Measurements from ENCODE around the gene ZAR1L.
"Not testable (repeated sequence)": the region's sequence is repeated elsewhere in the genome, so short reads cannot be mapped to it uniquely, and the experiment has no call there.

The ZAR1L gene, protein sequence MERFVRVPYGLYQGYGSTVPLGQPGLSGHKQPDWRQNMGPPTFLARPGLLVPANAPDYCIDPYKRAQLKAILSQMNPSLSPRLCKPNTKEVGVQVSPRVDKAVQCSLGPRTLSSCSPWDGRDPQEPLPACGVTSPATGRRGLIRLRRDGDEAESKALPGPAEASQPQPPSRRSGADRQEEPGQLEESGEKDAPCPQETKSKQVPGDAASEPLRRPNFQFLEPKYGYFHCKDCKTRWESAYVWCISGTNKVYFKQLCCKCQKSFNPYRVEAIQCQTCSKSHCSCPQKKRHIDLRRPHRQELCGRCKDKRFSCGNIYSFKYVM

DNA sequence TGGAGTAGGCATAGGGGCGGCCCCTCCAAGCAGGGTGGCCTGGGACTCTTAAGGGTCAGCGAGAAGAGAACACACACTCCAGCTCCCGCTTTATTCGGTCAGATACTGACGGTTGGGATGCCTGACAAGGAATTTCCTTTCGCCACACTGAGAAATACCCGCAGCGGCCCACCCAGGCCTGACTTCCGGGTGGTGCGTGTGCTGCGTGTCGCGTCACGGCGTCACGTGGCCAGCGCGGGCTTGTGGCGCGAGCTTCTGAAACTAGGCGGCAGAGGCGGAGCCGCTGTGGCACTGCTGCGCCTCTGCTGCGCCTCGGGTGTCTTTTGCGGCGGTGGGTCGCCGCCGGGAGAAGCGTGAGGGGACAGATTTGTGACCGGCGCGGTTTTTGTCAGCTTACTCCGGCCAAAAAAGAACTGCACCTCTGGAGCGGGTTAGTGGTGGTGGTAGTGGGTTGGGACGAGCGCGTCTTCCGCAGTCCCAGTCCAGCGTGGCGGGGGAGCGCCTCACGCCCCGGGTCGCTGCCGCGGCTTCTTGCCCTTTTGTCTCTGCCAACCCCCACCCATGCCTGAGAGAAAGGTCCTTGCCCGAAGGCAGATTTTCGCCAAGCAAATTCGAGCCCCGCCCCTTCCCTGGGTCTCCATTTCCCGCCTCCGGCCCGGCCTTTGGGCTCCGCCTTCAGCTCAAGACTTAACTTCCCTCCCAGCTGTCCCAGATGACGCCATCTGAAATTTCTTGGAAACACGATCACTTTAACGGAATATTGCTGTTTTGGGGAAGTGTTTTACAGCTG lies at the start of gene ZAR1L, which contains the start of gene BRCA2:
ZAR1L (minus strand) TSS at position 126 of the 790 bp plus-strand sequence. CDS start 3,438 bp downstream, outside the sequence.
BRCA2 (plus strand) TSS at position 271 of the 790 bp plus-strand sequence. CDS start 953 bp downstream, outside the sequence.
- no peak for DNase-seq

DNA sequence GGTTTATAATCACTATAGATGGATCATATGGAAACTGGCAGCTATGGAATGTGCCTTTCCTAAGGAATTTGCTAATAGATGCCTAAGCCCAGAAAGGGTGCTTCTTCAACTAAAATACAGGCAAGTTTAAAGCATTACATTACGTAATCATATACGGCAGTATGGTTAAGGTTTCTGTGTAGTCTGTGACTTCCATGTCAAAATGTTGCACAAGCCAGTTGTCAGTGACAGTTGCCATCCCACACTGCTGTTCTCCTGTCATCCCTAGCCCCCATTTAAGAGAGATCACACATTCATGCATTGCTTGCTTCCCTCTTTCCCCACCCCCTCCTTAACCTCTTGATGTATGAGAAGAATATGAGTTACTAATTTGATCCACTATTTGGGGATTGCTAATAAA lies 47.4 kb upstream of the ZAR1L start:
- no peak for DNase-seq

DNA sequence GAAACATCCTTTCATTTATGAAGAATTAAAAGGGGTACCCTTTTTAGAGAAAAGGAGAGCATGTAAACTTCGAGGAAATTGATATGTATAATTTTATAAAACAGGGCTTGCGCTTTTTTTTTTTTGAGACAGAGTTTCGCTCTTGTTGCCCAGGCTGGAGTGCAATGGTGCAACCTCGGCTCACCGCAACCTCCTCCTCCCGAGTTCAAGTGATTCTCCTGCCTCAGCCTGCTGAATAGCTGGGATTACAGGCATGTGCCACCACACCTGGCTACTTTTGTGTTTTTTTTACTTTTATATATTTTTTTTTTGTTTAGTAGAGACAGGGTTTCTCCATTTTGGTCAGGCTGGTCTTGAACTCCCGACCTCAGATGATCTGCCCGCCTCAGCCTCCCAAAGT lies 40.8 kb upstream of the ZAR1L start:
- DNase-seq, result not testable (repeated sequence)

DNA sequence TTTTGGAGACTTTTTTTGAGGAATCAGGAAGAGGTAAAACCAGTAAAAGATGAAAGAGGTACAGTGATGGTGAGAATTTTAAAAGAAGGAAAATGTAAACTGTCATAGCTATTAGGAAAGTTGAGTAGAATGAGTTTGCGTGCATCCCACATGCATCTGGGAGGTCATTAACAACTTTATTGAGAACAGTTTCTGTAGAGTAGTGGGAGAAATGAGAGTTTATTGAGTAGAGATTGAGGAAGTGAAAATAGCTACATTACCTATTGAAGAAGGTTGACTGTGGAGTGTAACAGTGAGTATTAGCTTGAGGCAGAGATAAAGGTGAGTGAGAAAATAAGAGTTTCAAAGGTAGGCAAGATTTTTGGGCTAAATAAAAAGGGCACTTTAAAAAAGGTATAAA lies 38.9 kb upstream of the ZAR1L start:
- DNase-seq, result no peak

DNA sequence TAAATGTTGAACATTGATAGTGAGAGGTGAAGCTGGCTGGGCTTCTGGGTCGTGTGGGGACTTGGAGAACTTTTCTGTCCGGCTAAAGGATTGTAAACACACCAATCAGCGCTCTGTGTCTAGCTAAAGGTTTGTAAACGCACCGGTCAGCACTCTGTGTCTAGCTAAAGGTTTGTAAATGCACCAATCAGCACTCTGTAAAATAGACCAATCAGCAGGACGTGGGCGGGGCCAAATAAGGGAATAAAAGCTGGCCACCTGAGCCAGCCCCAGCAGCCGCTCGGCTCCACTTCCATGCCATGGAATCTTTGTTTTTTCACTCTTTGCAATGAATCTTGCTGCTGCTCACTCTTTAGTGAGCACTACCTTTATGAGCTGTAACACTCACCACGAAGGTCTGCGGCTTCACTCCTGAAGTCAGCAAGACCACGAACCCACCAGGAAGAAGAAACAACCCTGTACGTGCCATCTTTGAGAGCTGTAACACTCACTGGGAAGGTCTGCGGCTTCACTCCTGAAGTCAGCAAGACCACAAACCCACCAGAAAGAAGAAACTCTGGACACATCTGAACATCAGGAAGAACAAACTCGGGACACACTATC lies 35.8 kb upstream of the ZAR1L start:
- not testable (repeated sequence) for DNase-seq

DNA sequence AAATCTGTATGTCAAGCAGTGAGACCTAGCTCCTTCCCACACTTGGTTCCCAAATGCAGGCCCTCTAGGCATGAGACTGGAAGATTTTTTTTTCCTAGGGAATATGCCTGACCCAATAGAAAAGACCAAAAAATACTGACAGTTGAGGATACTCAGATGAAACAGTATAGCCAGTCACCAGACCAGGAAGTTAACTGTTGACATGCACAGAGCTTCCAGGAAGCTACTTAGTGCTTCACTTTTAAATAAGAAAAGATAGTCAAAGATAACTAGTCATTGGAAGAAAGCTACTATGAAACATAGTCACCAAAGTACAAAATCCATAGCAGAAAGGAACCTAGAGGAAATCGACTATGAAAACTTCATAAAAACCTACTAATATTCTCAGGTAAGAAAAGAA lies 32.5 kb upstream of the ZAR1L start:
- DNase-seq, result no peak

DNA sequence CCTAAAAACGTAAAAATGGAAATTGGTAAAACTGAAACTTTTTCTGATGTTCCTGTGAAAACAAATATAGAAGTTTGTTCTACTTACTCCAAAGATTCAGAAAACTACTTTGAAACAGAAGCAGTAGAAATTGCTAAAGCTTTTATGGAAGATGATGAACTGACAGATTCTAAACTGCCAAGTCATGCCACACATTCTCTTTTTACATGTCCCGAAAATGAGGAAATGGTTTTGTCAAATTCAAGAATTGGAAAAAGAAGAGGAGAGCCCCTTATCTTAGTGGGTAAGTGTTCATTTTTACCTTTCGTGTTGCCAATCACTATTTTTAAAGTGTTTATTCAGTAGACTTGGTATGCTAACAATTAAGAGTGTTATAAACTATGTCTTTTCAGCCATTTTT lies 25.8 kb upstream of the ZAR1L start:
- DNase-seq, result no peak

DNA sequence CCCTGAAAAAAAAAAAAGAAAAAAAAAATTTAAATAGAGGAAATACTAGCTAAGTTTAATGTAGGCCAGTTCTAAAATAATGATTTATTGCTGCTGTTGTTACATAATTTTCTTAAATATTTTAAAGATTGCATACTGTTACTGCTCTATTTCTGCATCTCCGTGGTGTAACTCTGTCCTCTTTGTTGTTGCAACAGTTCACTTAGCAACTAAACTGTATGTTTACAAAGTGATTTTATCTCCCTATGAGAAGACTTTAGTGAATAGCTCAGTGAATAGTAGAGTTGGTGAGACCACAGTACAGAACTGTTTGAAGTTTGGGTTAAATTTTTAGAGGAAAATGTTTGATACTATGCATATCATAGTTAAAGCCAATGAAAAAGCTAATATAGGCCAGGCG lies 19.5 kb upstream of the ZAR1L start:
- no peak for DNase-seq

DNA sequence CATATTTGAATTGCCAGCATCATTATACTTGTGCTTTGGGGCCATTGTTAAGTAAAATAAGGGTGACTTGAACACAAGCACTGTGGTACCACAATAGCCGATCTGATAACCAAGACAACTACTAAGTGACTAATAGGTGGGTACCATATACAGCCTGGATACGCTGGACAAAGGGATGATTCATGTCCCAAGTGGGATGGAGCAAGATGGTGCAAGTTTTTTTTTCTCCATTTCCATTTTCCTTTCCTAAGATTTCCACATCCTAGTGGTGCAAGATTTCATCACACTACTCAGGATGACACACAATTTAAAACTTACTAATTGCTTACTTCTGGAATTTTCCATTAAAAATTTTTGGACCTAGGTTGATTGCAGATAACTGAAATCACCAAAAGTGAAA lies 15.3 kb upstream of the ZAR1L start:
- DNase-seq, result no peak

DNA sequence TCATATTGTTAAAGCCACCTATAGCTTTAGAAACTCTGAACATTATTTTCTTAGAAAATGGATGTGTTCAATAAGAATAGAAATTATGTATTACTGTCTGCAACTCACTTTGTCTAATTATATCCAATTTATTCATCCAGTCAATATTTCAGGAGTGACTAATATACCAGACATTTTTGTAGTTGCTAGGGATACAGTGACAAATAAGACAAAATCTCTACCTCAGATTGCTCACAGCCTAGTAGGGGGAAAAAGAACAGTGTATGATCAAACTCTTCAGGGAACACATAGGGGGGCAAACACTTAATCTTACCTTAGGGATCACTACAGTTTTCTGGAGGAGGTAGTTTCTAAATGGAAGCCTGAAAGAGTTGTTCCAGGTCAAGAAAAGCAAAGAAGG lies 8.7 kb upstream of the ZAR1L start:
- no peak for DNase-seq

DNA sequence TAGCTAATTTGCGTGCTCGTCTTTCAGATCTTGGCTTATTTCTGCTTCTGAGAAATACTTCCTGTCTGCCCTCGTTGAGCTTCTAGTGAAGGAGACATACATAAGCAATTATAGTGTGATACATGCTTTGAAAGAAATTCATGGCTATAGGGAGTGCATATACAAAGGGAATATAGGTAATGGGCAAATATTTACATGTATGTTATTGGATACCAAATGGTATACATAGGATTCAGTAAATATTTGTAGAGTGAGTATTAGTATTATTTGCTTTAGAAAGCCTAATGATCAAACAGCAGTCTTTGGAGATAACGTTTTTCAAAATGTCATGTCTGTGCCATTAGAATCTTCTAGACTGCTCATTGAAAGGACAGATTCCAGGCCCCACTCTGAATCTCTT lies 5.4 kb upstream of the ZAR1L start:
- DNase-seq, result no peak

DNA sequence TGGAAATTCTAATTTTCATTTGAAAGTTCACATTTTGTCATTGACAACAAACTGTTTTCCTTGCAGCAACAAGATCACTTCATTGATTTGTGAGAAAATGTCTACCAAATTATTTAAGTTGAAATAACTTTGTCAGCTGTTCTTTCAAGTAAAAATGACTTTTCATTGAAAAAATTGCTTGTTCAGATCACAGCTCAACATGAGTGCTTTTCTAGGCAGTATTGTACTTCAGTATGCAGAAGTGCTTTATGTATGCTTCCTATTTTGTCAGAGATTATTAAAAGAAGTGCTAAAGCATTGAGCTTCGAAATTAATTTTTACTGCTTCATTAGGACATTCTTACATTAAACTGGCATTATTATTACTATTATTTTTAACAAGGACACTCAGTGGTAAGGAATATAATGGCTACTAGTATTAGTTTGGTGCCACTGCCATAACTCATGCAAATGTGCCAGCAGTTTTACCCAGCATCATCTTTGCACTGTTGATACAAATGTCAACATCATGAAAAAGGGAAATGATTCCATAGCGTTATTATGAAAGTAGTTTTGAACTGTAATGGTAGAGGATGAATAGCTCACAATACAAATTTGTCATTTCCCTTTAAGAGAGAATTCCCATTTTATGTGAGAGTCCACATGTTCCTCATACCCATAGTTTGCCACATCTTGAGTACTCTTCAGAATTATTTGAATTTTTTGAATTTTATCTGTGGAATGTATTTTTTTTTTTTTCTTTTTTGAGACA lies 2.7 kb upstream of the ZAR1L start:
- no peak for DNase-seq

DNA sequence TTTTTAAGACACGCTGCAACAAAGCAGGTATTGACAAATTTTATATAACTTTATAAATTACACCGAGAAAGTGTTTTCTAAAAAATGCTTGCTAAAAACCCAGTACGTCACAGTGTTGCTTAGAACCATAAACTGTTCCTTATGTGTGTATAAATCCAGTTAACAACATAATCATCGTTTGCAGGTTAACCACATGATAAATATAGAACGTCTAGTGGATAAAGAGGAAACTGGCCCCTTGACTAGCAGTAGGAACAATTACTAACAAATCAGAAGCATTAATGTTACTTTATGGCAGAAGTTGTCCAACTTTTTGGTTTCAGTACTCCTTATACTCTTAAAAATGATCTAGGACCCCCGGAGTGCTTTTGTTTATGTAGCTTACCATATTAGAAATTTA lies 1.3 kb upstream of the ZAR1L start:
- DNase-seq, result no peak

DNA sequence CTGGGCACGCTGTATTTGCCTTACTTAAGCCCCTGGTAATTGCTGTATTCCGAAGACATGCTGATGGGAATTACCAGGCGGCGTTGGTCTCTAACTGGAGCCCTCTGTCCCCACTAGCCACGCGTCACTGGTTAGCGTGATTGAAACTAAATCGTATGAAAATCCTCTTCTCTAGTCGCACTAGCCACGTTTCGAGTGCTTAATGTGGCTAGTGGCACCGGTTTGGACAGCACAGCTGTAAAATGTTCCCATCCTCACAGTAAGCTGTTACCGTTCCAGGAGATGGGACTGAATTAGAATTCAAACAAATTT lies 821 bp upstream of the ZAR1L start:
- no peak for DNase-seq

DNA sequence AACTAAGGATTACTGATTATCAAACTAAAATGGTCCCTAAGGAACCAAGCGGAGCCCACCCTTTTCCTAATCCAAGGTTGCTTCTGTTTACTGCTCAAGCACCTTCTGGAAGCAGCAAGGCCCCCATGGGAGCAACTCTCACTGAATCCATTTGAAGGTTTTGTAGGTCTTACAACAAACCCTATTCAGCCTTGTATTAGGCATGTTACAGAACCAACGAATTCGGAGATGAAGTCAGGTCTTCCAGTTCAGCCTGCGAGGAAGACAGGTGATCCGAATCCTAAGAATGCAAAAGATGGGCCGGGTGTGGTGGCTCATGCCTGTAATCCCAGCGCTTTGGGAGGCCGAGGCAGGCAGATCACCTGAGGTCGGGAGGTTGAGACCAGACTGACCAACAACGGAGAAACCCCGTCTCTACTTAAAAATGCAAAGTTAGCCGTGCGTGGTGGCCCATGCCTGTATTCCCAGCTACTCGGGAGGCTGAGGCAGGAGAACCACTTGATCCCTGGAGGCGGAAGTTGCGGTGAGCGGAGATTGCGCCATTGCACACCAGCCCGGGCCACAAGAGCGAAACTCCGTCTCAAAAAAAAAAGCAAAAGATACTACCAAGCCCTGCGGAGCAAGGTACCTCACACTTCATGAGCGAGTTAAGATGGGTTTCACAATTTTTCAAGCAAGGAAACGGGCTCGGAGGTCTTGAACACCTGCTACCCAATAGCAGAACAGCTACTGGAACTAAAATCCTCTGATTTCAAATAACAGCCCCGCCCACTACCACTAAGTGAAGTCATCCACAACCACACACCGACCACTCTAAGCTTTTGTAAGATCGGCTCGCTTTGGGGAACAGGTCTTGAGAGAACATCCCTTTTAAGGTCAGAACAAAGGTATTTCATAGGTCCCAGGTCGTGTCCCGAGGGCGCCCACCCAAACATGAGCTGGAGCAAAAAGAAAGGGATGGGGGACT lies 609 bp downstream of the ZAR1L start:
- no peak for DNase-seq

DNA sequence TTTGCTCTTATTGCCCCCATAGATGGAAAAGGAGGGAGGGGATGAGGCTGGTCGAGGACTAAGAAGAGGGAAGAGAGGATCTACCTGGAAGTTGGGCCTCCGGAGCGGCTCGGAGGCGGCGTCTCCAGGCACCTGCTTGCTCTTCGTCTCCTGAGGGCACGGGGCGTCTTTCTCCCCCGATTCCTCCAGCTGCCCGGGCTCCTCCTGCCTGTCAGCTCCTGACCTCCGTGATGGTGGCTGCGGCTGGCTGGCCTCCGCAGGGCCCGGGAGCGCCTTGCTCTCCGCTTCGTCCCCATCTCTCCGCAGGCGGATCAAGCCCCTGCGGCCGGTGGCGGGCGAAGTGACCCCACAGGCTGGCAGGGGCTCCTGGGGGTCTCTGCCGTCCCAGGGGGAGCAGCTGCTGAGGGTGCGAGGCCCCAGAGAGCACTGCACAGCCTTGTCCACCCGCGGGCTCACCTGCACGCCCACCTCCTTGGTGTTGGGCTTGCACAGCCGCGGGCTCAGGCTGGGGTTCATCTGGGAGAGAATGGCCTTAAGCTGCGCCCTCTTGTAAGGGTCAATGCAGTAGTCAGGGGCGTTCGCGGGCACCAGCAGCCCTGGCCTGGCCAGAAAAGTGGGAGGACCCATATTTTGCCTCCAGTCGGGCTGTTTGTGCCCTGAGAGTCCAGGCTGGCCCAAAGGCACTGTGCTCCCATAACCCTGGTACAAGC lies 3.8 kb downstream of the ZAR1L start:
- no peak for DNase-seq

DNA sequence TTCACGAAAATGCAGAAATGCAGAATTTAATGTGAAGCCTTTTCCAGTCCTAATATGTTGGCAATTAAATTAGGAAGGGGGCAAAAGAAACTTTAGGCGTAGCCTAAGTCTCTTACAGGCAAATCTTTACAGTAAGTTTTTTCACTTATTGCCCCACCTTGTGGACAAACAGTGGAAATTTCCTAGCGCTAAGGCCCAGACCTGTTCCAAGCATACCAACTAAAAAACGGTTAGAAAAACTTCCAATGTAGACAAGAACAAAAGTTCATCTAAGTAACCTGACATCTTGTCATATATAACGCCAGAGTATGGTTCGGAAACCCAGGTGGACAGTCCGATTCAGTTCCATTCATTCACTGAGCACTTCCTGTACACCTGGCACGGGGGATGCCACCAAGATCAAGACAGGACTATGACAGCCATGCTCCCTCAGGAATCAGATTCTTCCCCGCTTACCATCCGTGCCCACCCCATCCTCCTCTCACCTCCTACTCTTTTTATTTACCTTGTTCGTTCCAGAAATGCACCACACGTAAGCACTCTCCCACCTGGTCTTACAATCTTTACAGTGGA lies 4.9 kb downstream of the ZAR1L start:
- DNase-seq, result no peak

DNA sequence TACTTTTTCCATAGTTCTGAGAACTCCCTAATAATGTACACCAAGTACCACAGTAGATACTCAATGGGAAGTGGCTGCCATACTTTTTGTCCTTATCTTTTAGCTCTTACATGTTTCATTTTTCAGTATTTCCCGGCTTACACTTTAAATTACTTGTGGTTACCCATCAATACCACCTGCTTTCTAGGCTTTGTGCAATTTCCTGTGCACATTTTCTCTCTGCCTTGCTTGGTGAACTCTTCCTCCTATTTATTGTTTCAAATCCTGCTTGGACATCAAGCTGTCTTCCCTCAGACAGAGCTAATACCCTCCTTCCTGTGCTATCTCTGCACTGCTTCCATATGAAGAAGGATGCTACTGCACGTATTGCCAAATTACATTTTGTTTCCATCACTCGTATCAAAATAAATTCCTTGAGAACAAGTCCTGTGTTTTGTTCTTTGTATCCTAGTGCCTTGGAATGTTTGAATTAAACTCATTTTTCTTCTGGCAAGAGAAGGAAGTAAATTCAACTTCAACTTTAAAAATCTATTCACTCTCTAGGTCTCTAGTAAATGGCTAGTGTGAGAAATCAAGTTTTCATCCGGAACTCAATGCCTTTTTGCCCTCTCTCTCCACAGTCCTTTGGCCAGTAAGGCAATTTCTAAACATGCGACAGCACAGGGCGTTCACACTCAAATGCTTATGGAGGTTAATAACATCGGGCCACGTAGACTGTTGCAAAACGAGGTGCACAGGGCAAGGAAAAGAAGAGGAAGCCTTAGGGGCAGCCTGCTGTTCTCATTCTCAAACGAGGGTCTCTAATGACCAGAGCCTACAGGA lies 5.6 kb downstream of the ZAR1L start:
- no peak for DNase-seq

DNA sequence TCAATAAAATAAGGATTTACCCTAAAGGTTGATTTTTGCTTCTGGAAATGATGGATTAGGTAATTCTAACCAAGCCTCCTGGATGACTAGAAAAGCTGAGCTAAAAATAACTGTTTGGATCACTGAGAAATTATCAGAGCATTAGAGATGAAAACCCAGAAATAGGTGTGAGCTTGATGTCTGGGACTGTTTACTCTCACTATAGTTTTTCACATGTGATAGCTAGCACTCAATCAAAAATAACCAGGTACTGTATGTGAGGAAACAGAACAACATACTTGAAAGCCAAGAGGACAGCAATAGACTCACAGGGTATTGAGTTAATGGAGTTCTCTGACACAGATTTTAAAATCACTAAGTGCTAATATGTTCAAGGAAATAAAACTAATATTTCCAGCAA lies 9.5 kb downstream of the ZAR1L start:
- DNase-seq, result no peak

DNA sequence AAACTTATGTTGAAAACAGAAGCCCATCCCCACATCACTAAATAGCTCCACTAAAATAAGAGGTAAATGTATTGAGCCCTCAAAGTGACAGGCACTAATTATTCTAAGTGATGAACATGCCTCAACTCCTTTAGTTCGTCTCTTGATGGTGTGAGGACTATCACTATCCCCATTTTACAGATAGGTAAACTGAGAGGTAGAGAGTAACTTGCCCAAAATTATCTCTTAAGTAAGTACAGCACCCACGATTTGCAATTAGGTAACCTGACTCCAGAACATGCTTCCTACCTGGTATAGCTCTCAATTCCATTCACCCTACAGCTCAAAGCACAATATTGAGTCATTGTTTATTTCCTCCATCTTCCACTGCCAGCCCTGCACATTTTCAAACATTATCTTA lies 12.7 kb downstream of the ZAR1L start:
- no peak for DNase-seq
